Testis (tissue), 3 donors: ENCODE data around the gene PMFBP1. TPM values are rescaled to one million over a fixed set of nuclear protein-coding genes. Genes with fewer than 3 reads are reported as not detected.

Experiments
- DNase-seq: peaks from one replicate; pipeline ENCODE4 v3.0.0-alpha.2; 2019
- H3K27ac ChIP-seq, 2 donors: fragments of 200-600 bp; sonication (generic); one replicate each; pipeline ENCODE4 v1.5.1; 2019
- H3K27me3 ChIP-seq: fragments of 200-600 bp; sonication (generic); one replicate; pipeline ENCODE4 v1.5.1; 2019
- H3K36me3 ChIP-seq: fragments of 200-600 bp; sonication (generic); one replicate; pipeline ENCODE4 v1.5.1; 2017; ENCODE audit warnings: low read depth; ENCODE audit errors: missing control alignments
- H3K4me1 ChIP-seq: fragments of 200-600 bp; sonication (generic); one replicate; pipeline ENCODE4 v1.5.1; 2019
- H3K4me3 ChIP-seq, 2 donors: fragments of 200-600 bp; sonication (generic); one replicate each; pipeline ENCODE4 v1.5.1; 2017 to 2019
- H3K9me3 ChIP-seq: fragments of 200-600 bp; sonication (generic); one replicate; pipeline ENCODE4 v1.5.1; 2017
- POLR2A ChIP-seq: fragments of 450-650 bp; IDR thresholded peaks from one replicate; pipeline ENCODE4 v1.6.1; 2017; ENCODE audit warnings: antibody characterized with exemption, mild to moderate bottlenecking, moderate library complexity
- WGBS, 2 donors: methylation state at CpG; one replicate each; pipeline ENCODE4 v1.1.5; 2018; 5-methylcytosine and 5-hydroxymethylcytosine counted together
- intact Hi-C: fragments of 100-400 bp; cut with DNase I; formaldehyde crosslinking; loops from one replicate; pipeline ENCODE4 v1.15.1; 2023; ENCODE audit warnings: low total_unique reads
- polyA plus RNA-seq: library from polyadenylated mRNA; stranded (reverse); fragments of 350-450 nt; fragmentation: Illumina TruSeq; extraction: RNeasy Lipid Tissue Mini Kit (QIAGEN cat#74804); gene quantifications from one replicate; pipeline ENCODE4 v1.2.3, GENCODE V29; 2014; ENCODE audit warnings: low read depth, low replicate concordance; ENCODE audit not compliant: insufficient read depth
- total RNA-seq, 2 donors: library from RNA; depleted of rRNA; stranded (reverse); fragments of >200 nt; gene quantifications; one replicate each; pipeline ENCODE4 v1.2.3, GENCODE V29; 2016
- TF ChIP-seq, protein P1 (sequence below), 3 experiments: fragments of 450-650 bp in 2 of 3; fragments of 200-600 bp in 1 of 3; sonication (generic) in 1 of 3; IDR thresholded peaks; one replicate each; pipeline ENCODE4 v1.5.1; 2016 to 2019; ENCODE audit warnings: antibody characterized with exemption in 3 of 3, mild to moderate bottlenecking in 2 of 3, moderate library complexity in 1 of 3

PMFBP1 gene
- total and polyA plus RNA-seq, 3 donors from 2014 or later = 14.4 to 33.5 (median 24.3) TPM

- no peak for DNase-seq
- peaks cover 14% of the 10 kb centered on the region for H3K4me1 ChIP-seq
- WGBS, 2 donors = 74 to 81% methylated on average over 15 of the region's 15 CpGs
- no peak for TF ChIP-seq POLR2A
- TF ChIP-seq, protein P1, sequence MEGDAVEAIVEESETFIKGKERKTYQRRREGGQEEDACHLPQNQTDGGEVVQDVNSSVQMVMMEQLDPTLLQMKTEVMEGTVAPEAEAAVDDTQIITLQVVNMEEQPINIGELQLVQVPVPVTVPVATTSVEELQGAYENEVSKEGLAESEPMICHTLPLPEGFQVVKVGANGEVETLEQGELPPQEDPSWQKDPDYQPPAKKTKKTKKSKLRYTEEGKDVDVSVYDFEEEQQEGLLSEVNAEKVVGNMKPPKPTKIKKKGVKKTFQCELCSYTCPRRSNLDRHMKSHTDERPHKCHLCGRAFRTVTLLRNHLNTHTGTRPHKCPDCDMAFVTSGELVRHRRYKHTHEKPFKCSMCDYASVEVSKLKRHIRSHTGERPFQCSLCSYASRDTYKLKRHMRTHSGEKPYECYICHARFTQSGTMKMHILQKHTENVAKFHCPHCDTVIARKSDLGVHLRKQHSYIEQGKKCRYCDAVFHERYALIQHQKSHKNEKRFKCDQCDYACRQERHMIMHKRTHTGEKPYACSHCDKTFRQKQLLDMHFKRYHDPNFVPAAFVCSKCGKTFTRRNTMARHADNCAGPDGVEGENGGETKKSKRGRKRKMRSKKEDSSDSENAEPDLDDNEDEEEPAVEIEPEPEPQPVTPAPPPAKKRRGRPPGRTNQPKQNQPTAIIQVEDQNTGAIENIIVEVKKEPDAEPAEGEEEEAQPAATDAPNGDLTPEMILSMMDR (IDR thresholded peaks at IDR 0.05) = no peak
- H3K27ac ChIP-seq = no peak overlapping the region
- H3K27me3 ChIP-seq = no peaks in the 10 kb centered on the region
- H3K4me3 ChIP-seq = no peak overlapping the region
- H3K9me3 ChIP-seq = no peaks in the 10 kb centered on the region
- intact Hi-C loops = no loop called here
- H3K36me3 ChIP-seq = no peaks in the 10 kb centered on the region
These were observed 73.0 kb downstream of the PMFBP1 start for GRCh38 chr16:72098936-72099335.

- 0% methylated on average over 11 of the region's 11 CpGs for WGBS, 2 donors
- Histone ChIP-seq H3K9me3 (no peaks in the 10 kb centered on the region), H3K4me3 (peak overlapping the region; percentile 78 to 91), H3K36me3 (no peaks in the 10 kb centered on the region), H3K27ac (peak overlapping the region; percentile 91 to 94), H3K4me1 (peaks cover 23% of the 10 kb centered on the region), H3K27me3 (no peaks in the 10 kb centered on the region)
- no peak for DNase-seq
- intact Hi-C loops = no loop called here
- no peak for TF ChIP-seq POLR2A
- TF ChIP-seq, protein P1 (IDR thresholded peaks at IDR 0.05) = no peak
These were observed 77.7 kb downstream of the PMFBP1 start for GRCh38 chr16:72094266-72094610.

- WGBS, 2 donors = 0 to 1% methylated on average over 18 to 43 of the region's 43 CpGs
- Histone ChIP-seq H3K27me3 (no peaks in the 10 kb centered on the region), H3K9me3 (no peaks in the 10 kb centered on the region), H3K4me3 (peak within 1 kb of the TSS; percentile 78 to 91), H3K4me1 (peaks cover 23% of the 10 kb centered on the region), H3K27ac (peak within 1 kb of the TSS; percentile 91 to 94), H3K36me3 (no peaks in the 10 kb centered on the region)
- peak; percentile 98 for DNase-seq
- intact Hi-C loops = no loop called here
- TF ChIP-seq POLR2A = peak; percentile 37
- TF ChIP-seq, protein P1 (IDR thresholded peaks at IDR 0.05) = no peak
These were observed 78.3 kb downstream of the PMFBP1 start, which contains the start of the genes DHX38 and TXNL4B for GRCh38 chr16:72093448-72094265. Gene DHX38, plus strand, starts transcription at chr16:72093847. Its CDS starts 2,311 bp downstream, at chr16:72096158. Gene TXNL4B, minus strand, starts transcription at chr16:72093620. Its CDS starts 2,871 bp downstream, at chr16:72090749.

DNA sequence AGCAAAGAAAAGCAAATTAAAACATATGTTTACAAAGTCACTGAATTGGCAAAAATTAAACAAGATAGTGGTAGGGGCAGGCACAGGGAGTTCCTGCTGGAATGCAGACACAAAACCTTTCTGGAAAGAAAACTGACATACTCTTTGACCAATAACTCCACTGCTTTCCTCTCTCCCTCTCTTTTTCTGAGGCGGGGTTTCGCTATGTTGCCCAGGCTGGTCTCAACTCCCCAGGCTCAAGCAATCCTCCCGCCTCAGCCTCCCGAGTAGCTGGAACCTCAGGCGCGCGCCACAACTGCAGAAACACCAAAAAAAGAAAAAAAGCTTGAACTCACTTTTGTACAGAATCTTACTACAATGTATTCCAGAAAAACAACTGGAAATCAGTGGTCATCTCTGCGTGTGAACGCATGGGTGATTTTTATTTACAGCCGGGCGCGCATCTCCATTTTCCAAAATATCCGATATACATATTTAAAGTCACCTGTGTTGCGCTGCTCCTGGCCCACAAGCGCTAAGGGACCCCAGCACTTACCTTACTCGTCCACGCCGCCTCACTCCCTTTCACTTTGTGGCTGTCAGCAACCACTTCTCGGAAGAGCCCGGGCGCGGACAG, 79.0 kb downstream of the PMFBP1 start:
- no peaks in the 10 kb centered on the region for H3K9me3 ChIP-seq
- no peak for TF ChIP-seq POLR2A
- TF ChIP-seq, protein P1 (IDR thresholded peaks at IDR 0.05) = no peak
- peak overlapping the region; percentile 91 to 94 for H3K27ac ChIP-seq
- no peaks in the 10 kb centered on the region for H3K36me3 ChIP-seq
- peak overlapping the region; percentile 78 to 91 for H3K4me3 ChIP-seq
- H3K27me3 ChIP-seq = no peaks in the 10 kb centered on the region
- peak; percentile 58 for DNase-seq
- WGBS, 2 donors = 0 to 1% methylated on average over 22 of the region's 22 CpGs
- intact Hi-C loops = no loop called here
- H3K4me1 ChIP-seq = peaks cover 23% of the 10 kb centered on the region
